ENCODE results near the gene INPPL1.

DNA sequence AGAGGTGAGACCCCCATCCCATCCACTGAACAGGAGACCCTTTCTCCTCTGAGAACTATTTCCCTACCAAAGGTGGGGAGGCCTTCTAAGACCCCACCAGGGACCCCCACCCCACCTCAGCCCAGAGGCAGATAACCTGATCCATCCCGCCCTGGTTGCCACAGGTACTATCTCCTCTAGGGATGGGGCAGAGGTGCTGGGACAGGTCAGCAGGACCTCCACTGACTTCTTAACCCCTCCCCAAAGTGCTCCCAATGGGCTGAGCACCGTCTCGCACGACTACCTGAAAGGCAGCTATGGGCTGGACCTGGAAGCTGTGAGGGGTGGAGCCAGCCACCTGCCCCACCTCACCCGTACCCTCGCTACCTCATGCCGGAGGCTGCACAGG lies 4.3 kb downstream of the INPPL1 start:
- TF ChIP-seq, protein P1, sequence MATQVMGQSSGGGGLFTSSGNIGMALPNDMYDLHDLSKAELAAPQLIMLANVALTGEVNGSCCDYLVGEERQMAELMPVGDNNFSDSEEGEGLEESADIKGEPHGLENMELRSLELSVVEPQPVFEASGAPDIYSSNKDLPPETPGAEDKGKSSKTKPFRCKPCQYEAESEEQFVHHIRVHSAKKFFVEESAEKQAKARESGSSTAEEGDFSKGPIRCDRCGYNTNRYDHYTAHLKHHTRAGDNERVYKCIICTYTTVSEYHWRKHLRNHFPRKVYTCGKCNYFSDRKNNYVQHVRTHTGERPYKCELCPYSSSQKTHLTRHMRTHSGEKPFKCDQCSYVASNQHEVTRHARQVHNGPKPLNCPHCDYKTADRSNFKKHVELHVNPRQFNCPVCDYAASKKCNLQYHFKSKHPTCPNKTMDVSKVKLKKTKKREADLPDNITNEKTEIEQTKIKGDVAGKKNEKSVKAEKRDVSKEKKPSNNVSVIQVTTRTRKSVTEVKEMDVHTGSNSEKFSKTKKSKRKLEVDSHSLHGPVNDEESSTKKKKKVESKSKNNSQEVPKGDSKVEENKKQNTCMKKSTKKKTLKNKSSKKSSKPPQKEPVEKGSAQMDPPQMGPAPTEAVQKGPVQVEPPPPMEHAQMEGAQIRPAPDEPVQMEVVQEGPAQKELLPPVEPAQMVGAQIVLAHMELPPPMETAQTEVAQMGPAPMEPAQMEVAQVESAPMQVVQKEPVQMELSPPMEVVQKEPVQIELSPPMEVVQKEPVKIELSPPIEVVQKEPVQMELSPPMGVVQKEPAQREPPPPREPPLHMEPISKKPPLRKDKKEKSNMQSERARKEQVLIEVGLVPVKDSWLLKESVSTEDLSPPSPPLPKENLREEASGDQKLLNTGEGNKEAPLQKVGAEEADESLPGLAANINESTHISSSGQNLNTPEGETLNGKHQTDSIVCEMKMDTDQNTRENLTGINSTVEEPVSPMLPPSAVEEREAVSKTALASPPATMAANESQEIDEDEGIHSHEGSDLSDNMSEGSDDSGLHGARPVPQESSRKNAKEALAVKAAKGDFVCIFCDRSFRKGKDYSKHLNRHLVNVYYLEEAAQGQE (IDR thresholded peaks at IDR 0.05; ENCODE audit: insufficient read depth in 1 of 2, low read depth in 2 of 2, low read length in 2 of 2): no peak
- TF ChIP-seq SIN3A (IDR thresholded peaks at IDR 0.05; ENCODE audit: borderline replicate concordance, insufficient read depth, low read length) (no peak), POLR2AphosphoS5 (IDR thresholded peaks at IDR 0.05; ENCODE audit: low read depth, low read length) (no peak), TAF1 (IDR thresholded peaks at IDR 0.05; ENCODE audit: borderline replicate concordance, insufficient read depth, low read length) (no peak), FOXP2 (optimal IDR thresholded peaks at IDR 0.05; ENCODE audit: borderline replicate concordance, extremely low read depth, extremely low read length, insufficient read depth) (no peak)
